ENCODE measurements around the gene CDK5R1.

Gene CDK5R1

GRCh38 chr17:32494621-32495358 lies 8.0 kb downstream of the CDK5R1 start:
- DNase-seq = peak; percentile 67

DNA sequence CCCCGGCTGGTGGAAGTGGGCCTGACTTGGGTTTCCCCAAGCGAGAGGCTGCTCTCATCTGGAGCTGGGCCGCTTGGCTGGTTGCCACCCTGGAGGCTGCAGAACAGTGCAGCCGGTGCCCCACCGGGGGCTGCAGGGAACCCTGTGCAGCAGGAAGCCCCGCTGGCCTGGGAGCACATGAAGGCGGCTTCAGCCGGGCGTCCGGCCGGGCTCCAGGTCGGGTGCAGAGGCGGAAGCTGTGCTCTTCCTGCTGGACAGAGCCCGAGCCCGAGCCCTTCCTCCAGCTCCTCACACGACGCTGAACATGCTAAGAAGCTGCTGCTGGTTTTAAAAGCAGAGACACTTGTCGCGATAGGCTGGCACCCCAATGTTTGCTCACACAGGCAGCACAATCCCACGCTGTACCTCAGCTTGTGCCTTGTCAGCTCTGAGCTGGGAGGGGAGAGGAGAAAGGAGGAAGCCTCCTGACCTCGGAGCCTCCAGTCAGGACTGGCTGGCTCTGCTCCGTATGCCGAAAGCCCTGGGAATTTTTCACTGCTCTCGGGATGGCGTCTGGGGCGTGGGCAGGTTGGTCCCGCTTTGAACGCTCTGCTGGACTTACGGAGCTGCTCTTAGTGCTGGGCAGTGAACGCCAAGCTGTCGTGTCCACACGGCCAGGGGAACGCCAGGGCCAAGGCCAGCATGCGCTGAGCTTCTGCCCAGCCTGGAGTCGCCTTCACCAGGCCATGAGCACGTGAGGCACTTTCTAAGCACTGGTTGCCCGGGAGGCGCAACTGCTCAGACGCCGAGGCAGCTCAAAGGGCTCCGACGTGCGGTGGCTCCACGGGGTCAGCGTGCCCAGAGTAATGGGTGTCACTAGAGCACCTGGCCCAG lies 8.8 kb downstream of the CDK5R1 start:
- no peak for DNase-seq

DNA sequence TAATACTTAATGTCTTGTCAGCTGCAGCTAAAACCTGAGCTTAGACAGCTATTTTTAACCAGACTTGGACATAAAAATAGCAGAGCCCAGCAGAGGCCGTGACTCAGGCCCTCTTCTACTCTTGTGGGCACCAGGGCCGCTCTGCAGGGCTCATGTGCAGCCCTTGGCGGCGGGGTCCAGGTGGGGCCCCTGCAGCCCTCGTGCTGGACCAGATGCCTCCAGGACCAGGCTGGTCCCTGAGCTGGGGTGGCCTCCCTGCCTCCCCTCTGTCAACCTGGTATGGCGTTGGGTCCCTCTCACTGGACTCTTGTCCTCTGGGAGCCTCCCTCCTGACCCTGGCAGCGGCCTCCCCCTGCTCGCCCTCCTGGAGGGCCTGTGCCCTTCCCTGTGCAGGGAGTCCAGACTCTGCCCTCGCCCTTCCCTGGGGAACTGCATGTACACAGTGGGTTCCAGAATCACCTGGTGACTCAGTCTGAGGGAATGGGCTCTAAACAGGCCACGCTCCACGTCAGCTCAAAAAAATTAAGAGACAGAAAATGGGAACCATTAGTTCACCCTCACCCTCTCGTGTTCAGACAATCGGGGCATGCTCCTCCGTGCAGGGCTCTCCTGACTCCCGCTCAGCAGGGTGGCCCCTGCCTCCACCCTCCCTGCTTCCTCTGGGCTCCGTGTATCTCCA lies 9.7 kb downstream of the CDK5R1 start:
- DNase-seq = no peak

DNA sequence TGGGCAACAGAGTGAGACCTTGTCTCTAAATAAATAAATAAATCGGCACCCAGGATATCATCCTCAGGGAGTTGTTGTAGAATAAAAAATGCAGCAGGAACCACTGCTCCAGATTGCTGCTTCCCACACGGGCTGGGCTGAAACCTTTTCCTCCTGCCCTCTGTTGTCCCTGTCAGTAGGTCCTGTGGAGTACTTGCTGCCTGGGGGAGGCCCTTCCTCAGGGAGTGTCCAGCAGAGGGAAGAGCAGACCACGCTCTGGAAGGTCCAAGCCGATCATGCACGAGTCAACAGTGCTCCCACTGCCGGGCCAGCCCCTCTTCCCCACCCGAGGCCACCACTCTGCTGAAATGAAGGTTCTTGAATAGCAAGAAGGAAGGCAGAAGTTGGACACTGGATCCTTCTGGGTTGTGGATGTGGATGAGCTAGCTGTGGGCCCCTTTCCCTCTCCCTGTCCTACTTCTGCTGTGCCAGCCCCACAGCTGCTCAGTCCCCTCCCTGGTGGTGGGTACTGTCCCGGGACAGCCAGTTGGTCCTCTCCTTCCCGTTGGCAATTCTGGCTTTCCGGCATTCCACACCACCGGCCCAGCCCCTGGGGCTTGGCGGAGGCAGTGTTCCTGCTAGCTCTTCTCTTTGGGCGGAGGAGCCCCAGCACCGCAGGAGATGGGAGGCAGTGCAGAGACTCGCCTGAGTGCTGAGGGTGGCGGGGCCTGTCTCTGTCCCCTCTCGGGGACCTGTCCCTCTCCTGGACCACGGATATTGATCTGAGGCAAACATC lies 10.8 kb downstream of the CDK5R1 start:
- no peak for DNase-seq

DNA sequence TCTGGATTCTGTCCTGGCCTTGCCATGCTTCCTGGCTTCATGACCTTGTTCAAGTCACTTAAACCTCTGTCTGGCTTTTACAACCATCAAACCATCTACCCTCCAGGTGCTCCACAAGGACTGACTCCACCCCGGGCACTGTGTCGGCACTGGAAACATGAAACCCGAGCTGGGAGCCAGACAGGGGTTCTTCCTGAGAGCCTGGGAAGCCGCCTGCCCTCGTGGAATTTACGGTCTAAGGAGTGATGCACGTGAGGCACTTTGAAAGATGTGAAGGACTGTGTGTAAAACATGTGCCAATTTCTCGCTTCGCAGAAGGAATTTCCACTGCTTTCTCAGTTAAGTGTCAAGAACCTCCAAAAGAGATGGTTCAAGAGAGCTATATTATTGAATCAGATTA lies 11.6 kb downstream of the CDK5R1 start:
- DNase-seq = no peak

DNA sequence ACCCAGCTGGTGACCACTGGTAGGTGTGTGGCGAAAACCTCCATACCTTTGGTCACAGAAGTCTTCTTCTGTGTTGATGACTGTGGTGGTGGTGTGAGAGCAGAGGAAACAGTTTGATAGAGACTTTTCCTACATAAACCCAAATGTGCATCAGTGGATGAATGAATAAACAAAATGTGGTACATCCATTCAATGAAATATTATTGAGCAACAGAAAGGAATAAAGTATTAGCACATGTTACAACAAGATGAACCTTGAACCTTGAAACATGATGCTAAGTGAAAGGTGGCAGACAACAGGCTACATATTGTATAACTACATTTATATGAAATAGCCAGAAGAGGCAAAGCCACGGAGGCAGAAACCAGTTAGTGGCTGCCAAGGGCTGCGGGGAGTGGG lies 15.2 kb downstream of the CDK5R1 start:
- no peak for DNase-seq

DNA sequence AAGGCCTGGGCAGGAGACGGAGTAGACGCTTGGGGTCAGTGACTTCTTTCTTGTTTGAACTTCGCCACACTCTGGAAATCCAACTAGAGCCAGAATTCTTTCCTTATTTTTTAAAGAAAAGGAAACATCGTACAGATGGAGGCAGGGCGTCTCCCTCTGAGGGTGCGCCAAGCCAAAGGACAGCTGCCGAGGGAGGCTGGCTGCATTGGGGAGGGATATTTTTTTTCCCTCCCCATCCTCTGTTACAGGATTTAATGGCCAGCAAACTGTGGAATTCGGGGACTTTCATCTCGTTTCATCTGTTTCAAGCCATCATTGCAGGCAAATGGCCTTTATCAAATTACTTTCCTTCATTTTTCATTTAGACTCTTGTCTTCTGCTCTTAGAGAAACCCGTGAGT lies 15.9 kb downstream of the CDK5R1 start:
- DNase-seq = no peak

DNA sequence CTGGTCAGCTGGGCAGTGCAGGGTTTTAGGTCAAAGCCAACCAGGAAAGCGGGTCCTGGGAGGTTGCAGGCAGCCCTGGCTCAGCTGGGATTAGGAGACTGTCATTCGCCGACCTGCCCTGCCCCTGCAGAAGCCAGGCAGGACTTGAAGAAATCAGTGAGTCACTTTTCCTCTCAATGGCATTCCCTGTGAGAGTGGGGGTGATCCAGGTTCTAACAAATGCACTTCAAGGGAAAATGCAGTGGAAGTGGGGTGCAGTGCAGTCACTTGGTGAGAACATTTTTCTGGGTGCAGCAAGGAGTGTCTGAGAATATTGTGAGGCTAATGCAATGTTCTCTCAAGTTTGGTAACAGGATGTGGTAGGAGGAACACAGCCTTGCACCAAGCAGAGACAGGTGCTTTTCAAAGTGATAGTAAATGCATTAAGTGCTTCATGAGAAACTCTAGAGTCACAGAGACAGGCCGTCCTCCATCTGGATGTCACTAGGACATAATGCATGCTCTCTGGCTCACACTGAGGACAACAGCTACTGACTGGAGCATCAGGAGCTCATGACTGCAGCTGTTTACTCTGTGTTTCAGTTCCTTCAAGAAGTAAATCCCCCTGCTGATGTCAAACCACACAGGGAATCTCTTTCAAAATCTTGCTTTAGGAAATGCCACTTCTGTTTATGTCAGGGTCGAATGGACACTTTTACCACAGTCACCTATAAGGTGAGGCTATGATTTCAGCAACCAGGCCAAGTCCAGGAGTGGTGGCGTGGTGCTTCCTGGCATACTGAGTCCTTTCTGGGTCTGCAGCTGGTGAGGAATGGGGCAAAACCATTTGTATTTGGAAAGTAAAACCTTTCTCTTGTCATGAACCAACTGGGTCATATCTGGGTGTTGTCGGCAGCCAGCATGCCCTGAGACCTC lies 16.7 kb downstream of the CDK5R1 start:
- no peak for DNase-seq

DNA sequence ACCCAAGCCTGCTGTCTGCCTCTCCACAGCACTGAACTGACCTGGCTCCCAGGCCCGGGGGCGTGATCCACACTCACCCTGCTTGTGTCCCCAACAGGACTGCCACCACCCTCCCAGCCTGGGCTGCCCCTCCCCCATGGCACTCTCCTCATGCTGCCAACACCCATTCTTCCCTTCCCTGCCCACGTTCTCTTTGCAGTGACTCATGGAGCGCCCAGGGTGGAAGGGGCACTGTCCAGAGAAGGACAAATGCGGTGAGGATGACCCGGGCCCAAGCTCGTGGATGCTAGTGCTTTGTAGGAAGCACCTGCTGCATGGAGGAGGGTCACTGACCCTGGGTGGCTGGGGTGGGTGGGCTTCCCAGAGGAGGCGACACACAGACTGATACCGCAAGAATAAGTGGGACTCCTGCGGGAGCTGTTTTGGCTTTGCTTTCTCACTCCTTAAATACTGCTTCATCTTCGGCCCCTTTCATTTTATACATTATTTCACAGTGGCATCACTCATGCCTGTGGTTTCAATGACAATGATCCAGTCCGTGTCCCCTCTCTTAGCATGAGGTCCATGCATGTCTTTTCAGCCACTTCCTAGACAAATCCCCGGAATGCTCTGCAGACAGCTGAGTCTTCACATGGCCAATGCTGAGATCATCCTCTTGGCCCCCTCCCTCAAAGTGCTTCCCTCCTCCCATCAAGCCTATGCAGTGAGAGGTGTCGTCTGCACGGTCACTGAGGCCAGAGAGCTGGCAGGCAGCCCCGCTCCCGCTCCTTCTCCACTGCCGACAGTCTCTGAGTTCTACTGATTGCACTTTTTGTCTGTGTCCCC lies 17.6 kb downstream of the CDK5R1 start:
- DNase-seq = no peak

DNA sequence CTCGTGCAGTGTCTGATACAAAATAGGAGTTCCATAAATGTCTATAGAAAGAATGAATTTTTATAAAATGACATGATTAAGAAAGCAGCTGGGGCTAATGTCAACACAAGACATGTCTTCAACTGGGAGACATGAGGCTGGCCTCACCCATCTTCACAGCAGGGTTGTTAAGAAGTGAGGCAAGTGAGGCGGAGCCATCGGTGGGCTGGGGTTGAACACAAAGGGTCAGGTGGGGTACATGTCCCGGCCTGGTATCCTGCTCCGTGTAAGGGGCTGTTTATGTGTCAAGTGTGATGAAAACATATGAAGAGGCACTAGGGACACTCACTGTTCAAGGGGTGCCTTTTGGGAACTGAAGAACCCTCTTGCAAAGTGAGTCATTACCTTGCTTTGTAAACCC lies 22.1 kb downstream of the CDK5R1 start:
- no peak for DNase-seq

DNA sequence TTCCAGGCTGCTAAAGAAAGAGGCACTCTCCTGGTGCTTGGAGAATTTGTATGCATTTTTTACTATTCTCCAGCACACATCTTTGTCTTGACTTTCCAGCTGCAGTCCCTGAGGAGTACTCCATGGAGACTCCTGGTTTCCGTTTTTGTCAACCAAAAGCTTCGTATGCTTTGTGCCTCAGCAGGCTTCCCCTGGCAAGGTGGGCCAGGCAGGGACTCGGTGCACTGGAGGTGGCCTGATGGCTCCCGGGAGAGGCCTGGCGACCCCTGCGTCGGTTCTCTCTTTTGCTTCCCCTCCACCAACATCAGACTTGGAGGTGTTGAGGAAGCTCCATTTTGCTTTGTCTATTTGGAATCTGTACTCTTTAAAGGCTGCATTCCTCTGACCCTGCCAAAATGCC lies 23.7 kb downstream of the CDK5R1 start:
- no peak for DNase-seq

DNA sequence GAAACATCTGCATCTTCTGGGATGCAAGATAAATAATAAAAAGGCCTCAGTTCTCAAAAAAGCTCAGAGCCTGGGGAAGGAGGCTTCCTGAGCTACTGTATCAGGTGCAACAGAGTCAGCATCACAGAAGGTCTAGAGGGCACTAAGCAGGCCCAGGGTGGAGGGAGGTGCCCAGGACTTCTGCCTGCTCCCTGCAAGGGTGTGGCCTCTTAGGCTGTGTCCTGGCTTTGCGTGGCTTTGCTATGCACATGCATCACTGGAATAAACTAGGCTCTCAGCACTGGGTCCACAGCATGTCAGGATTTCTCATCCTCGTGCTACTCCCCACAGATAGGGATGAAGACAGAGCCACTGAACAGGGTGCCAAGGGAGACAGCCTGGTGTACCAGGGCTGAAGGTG lies 25.5 kb downstream of the CDK5R1 start:
- DNase-seq = no peak

- DNase-seq = no peak
Measured at GRCh38 chr17:32513579-32513978, 26.8 kb downstream of the CDK5R1 start.

DNA sequence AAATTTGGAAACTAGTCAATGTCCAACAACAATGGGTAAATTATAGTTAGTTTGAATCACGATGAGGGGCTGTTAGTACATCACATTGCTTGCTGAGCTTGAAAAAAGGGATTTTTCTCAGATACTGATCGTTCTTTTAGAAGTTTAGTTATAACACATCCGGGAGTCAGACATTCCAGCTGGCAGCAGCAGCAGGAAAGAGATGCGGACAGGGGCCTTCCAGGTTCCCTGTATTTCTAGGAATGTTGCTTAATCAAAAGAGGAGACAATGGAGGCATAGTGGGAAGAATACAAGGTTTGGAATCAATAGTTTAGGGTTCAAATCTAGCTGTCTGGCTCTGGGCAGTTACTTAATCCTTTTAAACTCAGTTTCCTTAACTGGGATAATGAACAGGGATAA lies 27.8 kb downstream of the CDK5R1 start:
- DNase-seq = no peak

DNA sequence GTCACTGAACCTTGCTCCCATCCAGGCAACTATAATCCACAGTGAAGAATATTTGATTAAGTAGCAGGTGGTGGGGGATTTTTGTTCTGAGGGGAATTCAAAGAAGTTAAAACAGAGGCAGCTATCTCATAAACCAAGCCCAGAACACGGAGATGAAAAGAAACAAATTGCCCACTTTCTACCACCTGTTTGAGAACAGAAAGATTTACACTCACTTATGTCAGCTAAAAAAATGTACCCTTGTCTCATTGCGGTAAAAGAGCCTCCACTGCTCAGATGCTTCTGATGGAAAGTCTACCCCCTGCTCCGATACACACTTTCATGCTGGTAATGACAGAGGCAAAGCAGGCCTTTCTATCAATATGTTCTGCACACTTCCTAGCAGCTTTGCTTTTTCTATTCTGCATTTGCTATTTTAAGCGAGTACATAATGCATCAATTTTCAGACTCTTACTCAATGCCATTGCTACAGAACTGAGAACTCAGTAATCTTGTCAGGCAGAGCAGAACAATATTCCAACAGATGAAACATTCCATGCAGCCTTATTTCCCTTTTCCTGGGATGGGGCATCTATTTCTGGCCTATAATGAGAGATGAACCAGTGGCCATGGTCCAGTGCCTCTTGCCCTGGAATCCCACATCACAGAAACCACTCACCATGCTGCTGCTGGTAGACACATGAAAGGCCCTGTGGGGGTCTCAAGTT lies 29.0 kb downstream of the CDK5R1 start:
- no peak for DNase-seq

- DNase-seq = peak; percentile 85
Measured at GRCh38 chr17:32516450-32516849, 29.7 kb downstream of the CDK5R1 start.

DNA sequence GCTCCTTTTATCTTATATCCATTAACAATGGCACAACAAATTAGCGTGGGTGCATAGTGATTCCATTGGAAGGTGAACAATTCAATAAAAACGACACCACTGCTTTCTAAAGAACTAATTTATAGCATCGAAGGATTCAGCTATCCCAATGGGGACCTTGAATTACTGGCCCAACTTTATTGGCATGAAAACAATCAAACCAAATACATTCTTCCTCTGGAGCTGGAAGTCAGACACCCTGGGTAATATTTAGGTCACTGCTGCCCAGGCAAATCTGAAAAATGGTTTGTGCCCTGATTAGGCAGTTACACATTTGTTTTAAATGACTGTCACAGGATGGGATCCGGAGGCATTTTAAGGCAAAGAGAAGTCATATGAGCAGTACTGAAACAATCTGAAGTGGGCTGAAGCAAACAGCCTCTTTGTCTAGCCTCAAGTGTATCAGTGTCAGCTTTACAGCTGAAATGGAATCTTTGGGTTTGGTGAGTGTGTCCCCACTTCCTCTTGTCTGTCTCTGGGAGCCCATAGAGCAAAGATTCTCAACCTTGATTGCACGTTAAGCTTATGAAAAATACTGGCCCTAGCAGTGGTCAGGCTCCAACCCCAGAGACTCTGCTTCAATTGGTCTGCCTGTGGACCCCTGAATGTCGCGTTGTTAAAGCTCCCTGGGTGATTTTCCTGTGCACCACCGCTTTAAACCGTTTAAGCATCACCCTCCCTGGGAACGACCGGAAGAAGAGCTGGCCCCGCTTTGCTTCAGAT lies 30.3 kb downstream of the CDK5R1 start:
- DNase-seq = no peak

DNA sequence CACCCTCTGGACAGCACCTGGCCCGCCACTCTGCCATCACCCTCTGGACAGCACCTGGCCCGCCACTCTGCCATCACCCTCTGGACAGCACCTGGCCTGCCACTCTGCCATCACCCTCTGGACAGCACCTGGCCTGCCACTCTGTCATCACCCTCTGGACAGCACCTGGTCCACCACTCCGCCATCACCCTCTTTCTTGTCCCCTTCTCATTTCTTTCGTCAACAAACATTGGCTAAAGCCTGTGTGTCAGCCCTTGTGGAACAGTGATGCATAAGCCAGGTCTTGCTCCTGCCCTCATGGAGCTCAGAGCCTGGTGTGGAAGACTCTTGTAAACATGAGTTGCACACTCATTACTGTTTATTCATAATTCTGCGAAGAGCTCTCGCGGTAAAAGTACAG lies 31.2 kb downstream of the CDK5R1 start:
- no peak for DNase-seq

GRCh38 chr17:32518646-32519227 lies 31.9 kb downstream of the CDK5R1 start:
- DNase-seq = no peak

Data from NCI-H1105 (cell line).